HG03280 (cell line): Measurements from ENCODE around the gene MYRIP.

ENCODE experiments used
- ATAC-seq: cut with Tn5 transposase; IDR thresholded peaks from one replicate; pipeline ENCODE4 v1.9.1; 2021; ENCODE audit warnings: mild to moderate bottlenecking, moderate library complexity; ENCODE audit not compliant: unreplicated experiment

The MYRIP gene

DNA sequence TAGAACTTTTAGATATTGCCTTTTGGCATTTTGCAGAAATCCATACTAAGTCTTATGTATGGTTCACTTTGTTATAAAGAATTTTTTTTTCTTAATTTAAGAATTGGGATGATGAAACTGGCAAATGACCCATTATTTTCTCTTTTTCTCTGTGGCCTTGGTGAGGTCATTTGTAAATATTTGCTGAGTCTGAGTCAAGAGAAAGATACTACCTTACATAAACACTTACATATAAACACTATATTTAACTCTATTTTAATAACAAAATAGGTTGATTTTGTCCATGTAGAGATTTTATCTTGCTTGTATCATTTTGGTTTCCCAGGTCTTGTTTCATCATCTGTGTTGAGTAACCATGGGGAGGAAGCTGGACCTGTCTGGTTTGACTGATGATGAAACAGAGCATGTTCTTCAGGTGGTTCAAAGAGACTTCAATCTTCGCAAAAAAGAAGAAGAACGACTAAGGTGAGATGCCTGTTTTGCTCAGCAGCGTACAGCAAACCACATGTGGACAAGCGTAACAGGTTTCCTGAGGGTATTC, 91.1 kb downstream of the MYRIP start:
- no peak for ATAC-seq

DNA sequence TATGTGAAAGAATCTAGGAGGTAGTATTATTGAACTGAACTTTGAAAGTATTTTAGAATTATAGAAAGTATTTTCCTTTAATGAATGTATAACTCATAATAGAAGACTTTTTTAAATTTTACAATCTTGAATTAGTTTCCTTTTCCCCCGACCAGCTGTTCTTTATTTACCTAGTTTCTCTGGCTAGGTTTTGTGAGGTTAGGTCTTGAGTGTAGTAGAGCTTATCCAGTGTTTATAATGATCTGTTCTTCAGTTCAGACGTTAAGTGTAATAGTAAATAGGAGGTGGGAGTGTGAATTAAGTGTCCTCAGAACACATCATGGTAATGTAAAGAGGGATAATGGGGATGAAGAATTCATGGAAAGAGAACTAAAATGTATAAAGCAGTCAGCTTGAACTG, 93.8 kb downstream of the MYRIP start:
- no peak for ATAC-seq

DNA sequence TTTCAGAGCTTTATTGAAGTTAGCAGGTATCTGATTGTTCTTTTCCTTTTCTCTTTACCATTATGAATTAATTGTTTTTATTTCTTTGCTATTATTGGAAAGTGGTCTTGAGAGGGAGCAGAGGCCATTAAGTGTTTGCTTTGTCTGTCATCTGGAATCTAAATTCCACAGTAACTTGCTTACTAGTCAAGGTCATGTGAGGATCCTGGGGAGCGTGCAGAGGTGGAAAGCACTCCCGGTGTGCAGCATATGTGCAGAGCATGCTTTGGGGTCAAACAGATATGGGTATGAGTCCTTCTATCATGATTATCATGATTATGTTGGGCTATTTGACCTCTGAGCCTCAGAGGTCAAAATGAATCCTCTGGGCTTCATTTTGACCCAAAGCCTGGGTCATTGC, 96.4 kb downstream of the MYRIP start:
- no peak for ATAC-seq

DNA sequence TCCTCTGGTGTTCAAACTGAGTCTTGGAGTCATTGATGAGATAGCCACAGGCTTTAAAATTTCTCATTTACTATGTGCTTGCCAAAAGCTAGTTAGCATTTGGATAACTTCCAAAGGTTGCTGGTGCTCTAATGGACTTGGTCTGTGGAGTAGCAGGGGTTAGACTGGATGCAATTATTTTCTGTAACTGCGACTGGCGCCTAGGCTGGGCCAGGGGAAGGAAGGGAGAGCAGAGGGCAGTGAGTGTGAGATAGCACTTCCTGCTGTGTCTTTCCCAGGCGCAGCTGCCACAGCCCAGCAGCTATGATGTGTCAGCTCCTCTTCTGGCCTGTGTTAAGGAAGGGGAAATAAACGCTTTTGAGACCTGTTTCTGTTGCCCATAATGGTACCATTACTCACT, 98.6 kb downstream of the MYRIP start:
- no peak for ATAC-seq

DNA sequence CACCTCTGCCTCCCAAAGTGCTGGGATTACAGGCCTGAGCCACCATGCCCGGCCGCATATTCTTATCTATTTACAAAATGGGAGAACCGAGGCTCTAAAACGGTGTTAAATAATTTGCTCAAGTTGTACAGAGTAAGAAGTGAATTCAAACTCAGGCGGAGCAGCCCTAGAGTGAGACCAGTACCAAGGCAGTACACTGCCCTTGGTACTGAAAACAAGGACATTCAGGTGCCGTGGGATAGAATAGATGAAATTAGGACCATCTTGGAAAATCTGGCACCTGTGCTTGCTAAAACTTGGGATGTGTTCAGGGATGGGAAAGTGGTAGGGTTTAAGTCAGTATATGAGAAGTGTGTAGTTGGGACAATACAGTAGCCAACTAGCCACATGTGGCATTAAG, 100.7 kb downstream of the MYRIP start:
- ATAC-seq = no peak

DNA sequence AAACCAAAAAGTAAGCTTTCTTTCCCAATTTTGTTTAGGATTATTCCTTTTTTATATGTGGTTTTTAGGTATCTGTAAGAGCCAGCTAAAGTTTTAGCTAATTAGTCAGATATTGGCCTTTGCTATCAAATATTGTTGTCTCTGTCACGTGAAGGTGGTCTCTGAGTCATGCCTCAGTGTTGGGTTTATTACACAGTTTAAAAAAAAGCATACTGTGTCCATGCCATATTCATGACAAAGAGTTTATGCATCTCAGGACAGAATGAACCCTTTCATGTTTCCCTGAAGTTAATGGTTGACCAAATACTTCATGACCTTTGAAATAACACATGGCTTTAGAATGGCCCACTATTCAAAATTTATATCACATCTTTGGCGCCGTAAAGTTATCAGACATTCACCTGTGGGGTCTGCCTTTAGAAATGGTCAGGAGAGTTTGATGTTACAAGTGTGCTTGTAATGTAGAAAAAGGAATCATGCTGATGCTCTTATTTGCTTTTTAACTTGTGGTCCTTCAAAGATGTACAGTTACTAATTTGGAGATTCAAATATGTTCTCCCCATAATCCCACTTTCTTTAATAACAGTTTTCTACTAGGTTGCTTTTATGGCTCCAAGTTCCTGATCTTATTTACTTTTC, 101.5 kb downstream of the MYRIP start:
- no peak for ATAC-seq

DNA sequence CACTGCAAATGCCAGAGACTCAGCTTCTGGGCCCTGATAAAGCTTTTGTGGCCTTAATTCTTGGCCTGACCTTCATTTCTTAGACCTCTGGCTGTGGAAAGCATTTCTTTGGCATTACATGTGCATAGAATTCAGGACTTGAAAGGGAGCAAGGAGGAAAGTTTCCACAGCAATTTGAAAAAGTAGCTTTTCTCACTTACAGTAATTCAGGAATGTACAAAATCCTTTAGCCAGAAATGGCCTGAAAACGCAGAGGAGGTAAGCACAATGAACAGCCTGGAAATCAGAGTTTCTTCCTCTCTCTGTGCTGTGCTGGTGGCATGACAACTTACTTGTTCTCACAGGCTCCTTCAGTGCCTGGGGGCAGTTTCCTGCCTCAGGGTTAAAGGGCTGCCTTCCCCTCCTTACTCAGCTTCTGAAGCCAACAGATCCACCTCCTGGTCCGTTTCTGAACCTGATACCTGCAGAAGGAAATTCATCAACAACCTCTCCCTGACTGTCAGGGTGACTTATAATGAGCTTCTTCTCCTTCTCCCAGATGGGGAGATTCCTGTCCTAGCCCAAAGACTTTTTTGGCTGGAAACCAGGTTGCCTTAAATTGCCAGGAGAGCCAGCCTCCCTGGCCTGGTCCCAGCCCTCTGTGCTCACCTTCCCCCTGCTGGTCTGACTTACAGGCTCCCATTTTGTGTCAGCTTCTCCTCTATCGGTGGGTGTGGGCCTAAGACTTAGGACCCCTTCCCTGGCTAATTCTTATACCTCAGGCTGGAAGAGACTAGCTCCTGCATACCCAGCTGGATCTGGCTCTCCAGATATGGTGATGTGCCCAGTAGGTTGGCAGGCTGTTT, 102.3 kb downstream of the MYRIP start:
- ATAC-seq = no peak

DNA sequence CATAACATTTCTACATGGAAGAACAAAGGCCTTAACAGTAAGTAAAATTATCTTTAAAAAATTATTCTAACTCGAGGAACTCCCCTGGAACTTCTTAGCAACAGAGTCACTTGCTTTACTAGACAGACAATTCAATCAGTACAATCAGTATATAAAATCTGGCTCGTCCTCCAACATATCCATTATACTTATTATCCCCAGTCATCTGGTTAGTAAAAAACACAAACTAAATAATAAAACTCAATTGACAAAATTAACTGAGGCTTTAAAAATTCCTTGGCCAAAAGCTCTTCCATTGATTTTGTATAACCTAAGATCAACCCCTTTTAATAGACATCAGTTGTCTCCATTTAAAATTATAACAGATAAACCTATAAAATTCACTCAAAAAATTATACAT, 105.6 kb downstream of the MYRIP start:
- no peak for ATAC-seq

DNA sequence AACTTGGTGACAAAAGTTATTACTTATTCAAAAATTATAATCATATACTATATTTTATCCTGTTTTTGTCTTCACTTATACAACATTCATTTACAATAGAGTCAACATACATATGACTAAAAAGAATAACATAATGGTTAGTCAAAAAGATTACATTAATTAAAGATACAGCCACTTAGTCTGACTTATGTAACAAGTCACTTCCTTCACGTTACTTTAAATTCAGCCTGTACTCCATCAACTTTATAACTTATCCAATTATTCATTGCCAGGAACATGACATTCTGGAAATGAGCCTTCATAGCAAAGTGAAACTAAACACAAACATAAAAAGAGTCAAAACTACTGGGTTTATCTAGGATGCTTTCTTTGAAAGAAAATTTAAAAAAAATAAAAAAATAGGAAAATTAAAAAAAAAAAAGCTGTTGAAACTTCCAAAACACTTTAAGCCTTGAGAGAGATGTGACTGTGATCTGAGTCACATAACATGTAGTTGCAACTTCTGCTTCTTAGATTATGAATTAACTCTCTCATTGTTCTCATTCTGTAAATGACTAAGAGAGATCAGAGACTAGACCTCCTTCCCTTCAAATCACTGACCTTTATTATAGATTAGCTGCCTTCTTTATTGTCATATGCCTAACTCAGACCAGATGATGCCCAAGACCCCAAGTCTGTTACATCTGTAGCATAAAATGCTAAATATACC, 107.8 kb downstream of the MYRIP start:
- ATAC-seq = no peak

DNA sequence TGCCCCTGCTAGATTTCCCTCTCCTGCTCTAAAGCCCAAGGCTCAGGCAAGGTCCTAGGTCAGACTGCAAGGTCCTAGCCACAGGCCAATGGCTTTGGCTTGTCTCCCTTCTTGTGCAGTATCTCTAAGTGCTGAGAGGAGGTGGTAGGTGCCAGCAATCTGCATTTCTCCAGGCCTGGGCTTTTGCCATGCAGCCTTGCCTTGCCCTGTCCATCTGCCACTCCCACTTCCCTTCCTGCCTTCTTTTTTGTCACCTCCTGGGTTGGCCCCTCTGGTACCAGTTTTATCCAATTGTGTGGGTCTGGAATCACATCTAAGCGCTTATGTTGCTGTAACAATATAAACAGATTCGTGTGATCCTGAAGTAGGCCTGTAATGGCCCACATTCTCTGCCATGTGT, 109.9 kb downstream of the MYRIP start:
- no peak for ATAC-seq

DNA sequence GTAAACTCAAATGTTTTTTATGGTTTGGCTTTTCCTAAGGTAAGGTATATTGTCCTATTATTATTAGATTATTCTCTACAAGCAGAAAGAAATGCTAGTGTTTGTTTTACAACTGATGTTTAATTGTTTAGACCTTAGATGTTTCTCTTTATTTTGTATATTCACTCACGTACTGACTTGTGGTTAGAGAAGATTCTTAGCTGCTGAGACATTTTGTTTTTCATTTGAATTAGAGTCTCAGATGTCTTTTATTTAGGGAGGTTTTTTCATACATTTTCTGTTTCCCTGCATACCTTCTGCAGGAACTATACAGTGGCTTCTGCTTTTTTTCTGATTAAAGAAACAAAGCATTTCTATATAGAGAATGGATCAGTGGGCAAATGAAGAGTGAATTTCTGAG, 110.9 kb downstream of the MYRIP start:
- ATAC-seq = no peak

DNA sequence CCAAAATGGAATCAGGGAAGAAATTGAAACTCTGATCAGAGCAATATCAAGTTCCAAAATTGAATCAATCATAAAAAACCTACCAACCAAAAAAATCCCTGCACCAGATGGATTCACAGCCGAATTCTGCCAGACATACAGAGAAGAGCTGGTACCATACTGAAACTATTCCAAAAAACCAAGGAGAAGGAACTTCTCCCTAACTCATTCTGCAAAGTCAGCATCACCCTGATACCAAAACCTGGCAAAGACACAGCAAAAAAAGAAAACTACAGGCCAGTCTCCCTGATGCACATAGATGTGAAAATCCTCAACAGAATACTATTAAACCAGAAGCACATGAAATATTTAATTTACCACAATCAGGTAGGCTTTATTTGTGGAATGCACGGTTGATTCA, 118.1 kb downstream of the MYRIP start:
- ATAC-seq = no peak

DNA sequence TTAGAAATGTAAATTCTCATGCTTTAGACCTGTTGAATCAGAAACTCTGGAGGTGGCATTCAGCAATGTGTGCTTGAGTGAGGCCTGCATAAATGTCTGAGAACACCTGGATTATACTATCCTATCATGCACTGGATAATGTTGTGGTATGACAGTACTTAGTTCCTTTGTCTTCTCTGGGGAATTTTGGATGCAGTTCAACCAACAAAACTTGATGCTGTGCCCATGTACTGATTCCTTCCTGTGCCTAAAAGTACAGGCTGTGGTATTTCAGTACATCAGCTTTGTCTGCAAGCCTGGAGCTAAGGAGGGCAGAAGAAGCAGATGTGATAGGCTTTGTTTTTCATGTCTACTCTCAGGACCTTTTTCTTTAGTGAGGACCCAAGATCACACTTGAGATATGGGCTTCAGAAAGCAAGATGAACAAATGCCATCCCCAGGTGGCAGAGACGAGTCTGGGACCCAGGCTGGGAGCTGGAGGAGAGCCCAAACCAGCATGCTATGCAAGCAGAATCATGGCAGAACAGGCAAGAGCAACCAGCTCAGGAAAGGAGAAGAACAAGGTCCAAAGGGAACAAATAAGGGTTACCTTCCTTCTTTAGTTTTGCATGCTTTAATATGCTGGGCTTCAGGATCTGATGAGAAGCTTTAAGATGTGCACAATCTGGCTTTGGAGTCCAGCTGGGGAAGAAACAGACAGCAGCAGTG, 124.7 kb downstream of the MYRIP start:
- no peak for ATAC-seq

DNA sequence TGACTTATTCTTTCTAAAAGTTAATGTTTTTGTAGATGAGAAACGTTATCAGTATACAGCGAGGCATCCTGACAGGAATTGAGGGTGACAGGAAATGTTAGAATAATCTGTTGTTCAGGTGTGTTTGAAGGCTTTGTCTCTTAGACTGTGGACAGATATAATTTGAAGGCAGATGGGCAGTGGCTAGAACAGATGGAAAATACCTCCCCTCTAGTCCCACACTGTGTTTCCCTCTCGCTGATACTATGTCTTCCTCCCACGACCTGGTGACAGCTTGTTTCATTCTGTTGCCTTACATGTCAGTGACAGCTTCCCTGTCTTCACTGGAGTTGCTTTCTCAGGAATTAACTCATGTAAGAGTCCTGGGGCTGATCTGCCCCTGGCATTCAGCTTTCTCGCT, 125.3 kb downstream of the MYRIP start:
- ATAC-seq = no peak

DNA sequence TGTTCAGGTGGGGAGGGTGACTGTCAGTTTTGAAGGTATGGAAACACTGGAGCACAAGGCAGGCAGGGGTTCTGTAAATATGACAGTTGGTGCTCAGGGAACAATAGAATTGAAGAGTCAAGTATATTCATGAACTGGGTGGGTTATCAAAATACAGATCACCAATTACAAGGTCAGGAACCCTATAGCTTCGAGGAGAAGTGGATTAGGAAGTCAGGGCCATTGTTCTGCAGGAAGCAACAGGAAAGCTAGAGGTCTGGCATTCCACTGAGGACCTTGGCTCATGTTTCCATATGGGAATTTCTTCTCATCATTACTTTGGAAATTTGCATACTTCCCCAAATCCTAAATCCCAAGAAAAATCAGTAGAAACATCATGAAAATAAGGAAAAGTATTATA, 125.9 kb downstream of the MYRIP start:
- ATAC-seq = no peak

DNA sequence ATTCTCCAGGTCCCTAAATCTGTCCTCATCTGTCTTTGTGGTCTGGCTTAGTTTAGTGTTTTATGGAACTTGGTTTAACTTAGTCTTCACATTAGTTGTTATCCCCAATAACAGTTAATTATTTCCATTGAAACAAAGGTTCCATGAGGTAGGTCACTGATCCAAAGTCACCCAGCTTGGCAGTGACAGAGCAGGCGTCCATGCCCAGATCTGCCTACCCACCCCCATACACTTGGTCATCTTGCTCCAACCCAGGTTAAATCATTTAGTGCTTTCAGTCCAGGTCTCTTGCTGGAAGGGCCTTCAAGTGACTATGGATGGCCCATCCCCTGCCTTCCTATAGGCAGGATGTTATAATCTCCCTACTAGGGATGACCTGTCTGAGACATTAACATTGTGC, 127.4 kb downstream of the MYRIP start:
- no peak for ATAC-seq

DNA sequence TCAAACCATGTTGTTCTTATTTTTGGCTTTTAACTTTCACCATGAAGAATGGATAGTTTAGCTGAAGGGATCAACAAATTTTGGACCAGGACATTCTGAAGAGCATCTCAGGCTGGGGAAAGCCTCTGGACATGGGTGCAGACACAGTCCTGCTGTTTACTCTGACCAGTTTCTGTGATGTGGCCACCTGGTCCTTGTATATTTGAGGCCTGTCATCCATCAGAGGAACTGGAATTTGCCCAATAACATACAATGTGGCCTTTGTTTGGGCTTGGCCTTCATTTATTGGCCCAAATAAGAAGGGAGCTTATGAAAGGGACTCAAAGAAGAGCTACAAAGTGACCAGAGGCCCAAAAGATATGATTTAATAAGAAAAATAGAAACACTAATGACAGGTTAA, 127.9 kb downstream of the MYRIP start:
- ATAC-seq = no peak

DNA sequence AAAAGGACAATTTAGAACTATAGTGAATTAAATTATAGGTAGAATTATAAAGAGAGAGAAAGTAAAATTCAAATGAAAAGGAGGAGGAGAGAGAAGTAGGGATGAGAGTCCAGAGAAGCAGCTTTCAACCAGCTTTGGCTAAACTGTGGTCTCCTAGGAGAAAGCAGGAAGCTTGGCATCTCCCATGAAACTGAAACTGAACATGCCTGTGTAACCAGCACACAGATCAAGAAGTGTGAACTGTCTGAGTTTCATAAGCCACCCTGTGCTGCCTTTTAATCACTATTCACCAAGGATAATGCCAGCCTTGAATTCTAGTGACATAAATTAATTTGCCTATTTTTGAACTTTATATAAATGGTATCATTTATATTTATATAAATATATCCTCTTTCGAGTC, 128.5 kb downstream of the MYRIP start:
- peak; percentile 58 for ATAC-seq

DNA sequence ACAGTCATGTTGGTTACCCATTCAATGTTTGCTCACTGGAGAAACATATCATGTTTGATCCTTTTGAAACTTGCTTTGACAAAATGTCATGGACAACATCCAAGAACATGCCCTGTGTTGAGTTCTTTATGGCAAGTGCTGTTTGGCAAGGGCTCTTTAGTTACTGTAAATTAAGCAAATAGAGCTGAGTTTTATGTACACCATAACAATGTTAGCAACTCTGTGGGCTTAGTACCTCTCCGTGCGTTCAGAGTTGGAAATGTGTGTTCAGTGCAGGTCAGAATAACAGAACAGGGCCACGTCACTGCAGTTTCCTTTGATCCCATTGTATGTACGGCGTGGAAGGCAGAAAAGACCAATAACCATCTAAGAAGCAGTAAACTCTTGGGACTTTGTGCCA, 132.5 kb downstream of the MYRIP start:
- ATAC-seq = no peak

DNA sequence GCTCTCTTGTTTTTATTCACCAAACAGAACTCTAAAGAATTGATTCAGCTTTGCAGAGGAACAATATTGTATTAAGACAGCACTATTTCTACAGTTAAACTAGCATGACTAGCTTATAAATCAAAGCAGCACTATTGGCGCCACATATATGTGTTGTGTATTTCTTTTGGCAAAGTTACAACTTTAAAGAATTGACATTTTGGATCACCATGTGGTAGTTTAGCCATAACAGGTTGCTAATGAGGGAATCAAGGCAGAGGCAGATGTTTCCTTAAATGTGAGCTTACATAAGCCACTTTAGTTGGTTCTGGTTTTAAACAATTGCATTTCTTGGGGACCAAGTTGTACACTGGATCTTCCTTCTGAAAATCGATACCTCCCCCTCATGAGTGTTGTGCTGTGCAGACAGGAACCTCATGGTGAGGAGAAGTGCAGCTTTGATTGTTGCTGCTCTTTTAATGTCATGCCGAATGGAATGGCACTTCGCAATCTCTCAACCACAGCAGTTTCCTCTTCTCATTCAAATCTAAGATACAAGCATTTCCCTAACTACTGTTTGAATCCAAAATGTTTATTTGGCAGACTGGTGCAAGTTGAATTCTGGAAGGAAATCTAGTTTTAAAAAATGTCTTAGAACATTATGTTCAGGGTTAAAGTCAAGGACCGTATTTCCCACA, 151.2 kb downstream of the MYRIP start:
- ATAC-seq = no peak

DNA sequence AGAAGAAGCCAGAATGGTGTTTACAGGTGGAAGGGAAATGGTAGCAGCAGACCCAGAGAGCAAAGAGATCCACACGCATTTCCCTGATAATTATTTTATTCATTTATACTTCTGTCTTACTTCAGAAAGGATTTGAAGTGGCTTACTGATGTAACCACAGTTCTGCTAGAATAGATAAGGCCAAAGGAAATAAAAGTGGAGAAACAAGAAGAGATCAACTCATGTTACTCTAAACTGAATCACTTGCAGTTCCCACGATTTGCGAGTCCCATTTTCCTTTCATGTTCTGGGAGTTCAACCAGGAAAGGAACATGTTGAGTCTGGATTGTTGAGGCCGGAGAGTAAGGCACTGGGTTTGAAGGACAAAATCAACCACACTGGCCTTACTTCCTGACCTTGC, 151.8 kb downstream of the MYRIP start:
- ATAC-seq = no peak
